ENCODE results near the gene SORCS2. TPM values are rescaled to one million over a fixed set of nuclear protein-coding genes. Genes with fewer than 3 reads are reported as not detected.

The SORCS2 gene
- polyA plus RNA-seq, 1 of the 3 experiments (the other 2 are of a cell fraction): 1.6 TPM

DNA sequence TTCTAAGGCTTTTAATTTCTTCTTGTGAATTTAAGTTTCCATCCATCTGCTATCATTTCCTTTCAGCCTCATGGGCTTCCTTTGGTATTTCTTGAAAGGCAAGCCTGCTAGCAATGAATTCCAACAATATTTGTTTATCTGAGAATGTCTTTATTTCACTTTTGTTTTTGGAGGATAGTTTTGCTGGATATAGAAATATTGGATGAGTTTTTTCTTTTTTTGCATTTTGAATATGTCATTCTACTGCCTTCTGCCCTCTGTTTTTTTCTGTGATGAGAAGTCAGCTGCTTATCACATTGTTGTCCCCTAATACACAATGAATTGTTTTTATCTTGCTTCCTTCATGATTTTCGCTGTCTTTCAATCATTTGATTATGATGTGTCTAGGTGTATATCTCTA lies 13.2 kb upstream of the SORCS2 start:
- ChIA-PET CTCF (no interaction called here), POLR2A (no interaction called here)
- 51% methylated on average over 1 of the region's 1 CpG for WGBS (ENCODE audit: low lambda C conversion rate)

DNA sequence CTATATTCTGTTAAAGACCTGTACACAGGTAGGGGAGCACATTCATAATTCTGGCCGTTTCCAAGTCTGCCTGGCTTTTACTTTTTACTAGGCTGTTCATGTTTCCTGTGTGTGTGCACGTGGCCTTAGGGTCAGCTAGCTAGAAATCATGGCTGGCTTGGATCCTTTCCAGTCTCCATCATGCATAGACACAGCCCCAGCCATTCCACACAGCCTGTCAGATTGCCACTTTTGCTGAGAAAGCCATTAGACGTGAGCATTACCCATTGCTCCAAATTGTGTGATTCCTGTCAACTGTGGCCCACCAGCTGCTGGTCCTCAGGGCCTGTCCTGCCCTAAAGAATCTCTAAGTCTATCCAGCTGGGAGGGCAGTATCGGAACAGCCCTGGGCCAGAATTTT lies 11.4 kb upstream of the SORCS2 start:
- H3K4me3 ChIP-seq (ENCODE audit: low read depth in 2 of 2, low read length in 1 of 2): no peak overlapping the region
- H3K27me3 ChIP-seq (ENCODE audit: insufficient read depth): no peaks in the 10 kb centered on the region
- no peaks in the 10 kb centered on the region for H3K9me3 ChIP-seq
- H2AFZ ChIP-seq (ENCODE audit: low read depth): no peak overlapping the region
- no peaks in the 10 kb centered on the region for H4K20me1 ChIP-seq (ENCODE audit: insufficient read depth)
- H3K79me2 ChIP-seq (ENCODE audit: insufficient read depth): no peaks in the 10 kb centered on the region
- no peak overlapping the region for H3K27ac ChIP-seq (ENCODE audit: low read depth in 2 of 2, low read length in 1 of 2)
- CTCF ChIA-PET: interaction anchor here (0.9 to 4.3 kb wide), 3 partner anchors 10 to 24 kb away, joined by 3 to 16 read pairs (median 5); partner anchors contain the start of gene SORCS2
- no peak overlapping the region for H3K9ac ChIP-seq
- H3K4me1 ChIP-seq (ENCODE audit: control insufficient read depth in 1 of 2, insufficient read depth in 2 of 2, low read depth in 1 of 2, low read length in 1 of 2): no peaks in the 10 kb centered on the region; a peak in 1 of 4 replicates
- POLR2A ChIA-PET: no interaction called here
- WGBS (ENCODE audit: low lambda C conversion rate): 18% methylated on average over 4 of the region's 4 CpGs
- H3K36me3 ChIP-seq (replicated peaks in 1 of 2; ENCODE audit: control insufficient read depth in 1 of 2, insufficient read depth in 2 of 2, low read length in 1 of 2): no peaks in the 10 kb centered on the region
- no peak overlapping the region for H3K4me2 ChIP-seq
- H3K9me2 ChIP-seq: no peaks in the 10 kb centered on the region
- no peak for DNase-seq
- H3F3A ChIP-seq (replicated peaks; ENCODE audit: insufficient read depth): no peaks in the 10 kb centered on the region
- TF ChIP-seq, protein P1, sequence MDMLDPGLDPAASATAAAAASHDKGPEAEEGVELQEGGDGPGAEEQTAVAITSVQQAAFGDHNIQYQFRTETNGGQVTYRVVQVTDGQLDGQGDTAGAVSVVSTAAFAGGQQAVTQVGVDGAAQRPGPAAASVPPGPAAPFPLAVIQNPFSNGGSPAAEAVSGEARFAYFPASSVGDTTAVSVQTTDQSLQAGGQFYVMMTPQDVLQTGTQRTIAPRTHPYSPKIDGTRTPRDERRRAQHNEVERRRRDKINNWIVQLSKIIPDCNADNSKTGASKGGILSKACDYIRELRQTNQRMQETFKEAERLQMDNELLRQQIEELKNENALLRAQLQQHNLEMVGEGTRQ (IDR thresholded peaks at IDR 0.05; ENCODE audit: borderline replicate concordance, low read depth, low read length): no peak
- no peak for TF ChIP-seq GABPA (IDR thresholded peaks at IDR 0.05; ENCODE audit: low read depth)
- no peak for TF ChIP-seq TEAD4 (IDR thresholded peaks at IDR 0.05; ENCODE audit: borderline replicate concordance, insufficient read depth)
- TF ChIP-seq RFX5 (IDR thresholded peaks at IDR 0.05; ENCODE audit: low read length): no peak
- TF ChIP-seq RAD21 (IDR thresholded peaks at IDR 0.05; ENCODE audit: low read length): no peak
- TF ChIP-seq RCOR1 (IDR thresholded peaks at IDR 0.05; ENCODE audit: low read length): no peak
- TF ChIP-seq TAF1 (IDR thresholded peaks at IDR 0.05; ENCODE audit: borderline replicate concordance, low read depth, low read length): no peak

More for the DNA sequence above, 13.2 kb upstream of the SORCS2 start:
- Histone ChIP-seq H3K9ac (no peak overlapping the region), H3K4me3 (ENCODE audit: low read depth in 2 of 2, low read length in 1 of 2) (no peak overlapping the region), H3K4me2 (no peak overlapping the region), H3K27ac (ENCODE audit: low read depth in 2 of 2, low read length in 1 of 2) (no peak overlapping the region), H2AFZ (ENCODE audit: low read depth) (no peak overlapping the region), H4K20me1 (ENCODE audit: insufficient read depth) (no peaks in the 10 kb centered on the region), H3F3A (replicated peaks; ENCODE audit: insufficient read depth) (peaks cover 4% of the 10 kb centered on the region), H3K27me3 (ENCODE audit: insufficient read depth) (no peaks in the 10 kb centered on the region), H3K4me1 (ENCODE audit: control insufficient read depth in 1 of 2, insufficient read depth in 2 of 2, low read depth in 1 of 2, low read length in 1 of 2) (no peaks in the 10 kb centered on the region; a peak in 1 of 4 replicates), H3K9me2 (no peaks in the 10 kb centered on the region), H3K79me2 (ENCODE audit: insufficient read depth) (no peaks in the 10 kb centered on the region), H3K9me3 (no peaks in the 10 kb centered on the region), H3K36me3 (replicated peaks in 1 of 2; ENCODE audit: control insufficient read depth in 1 of 2, insufficient read depth in 2 of 2, low read length in 1 of 2) (no peaks in the 10 kb centered on the region)
- TF ChIP-seq, protein P1 (IDR thresholded peaks at IDR 0.05; ENCODE audit: borderline replicate concordance, low read depth, low read length): no peak
- no peak for TF ChIP-seq SIN3A (IDR thresholded peaks at IDR 0.05; ENCODE audit: borderline replicate concordance, low read depth, low read length)
- no peak for TF ChIP-seq EZH2phosphoT487 (IDR thresholded peaks at IDR 0.05; ENCODE audit: borderline replicate concordance, low read depth)
- no peak for TF ChIP-seq PBX3 (IDR thresholded peaks at IDR 0.05)
- no peak for TF ChIP-seq RXRA (IDR thresholded peaks at IDR 0.05; ENCODE audit: borderline replicate concordance, low read depth)
- DNase-seq: no peak

All from SK-N-SH (cell line).